ENCODE measurements around the gene ZNF665.
"Not testable (repeated sequence)": the region's sequence is repeated elsewhere in the genome, so short reads cannot be mapped to it uniquely, and the experiment has no call there.

ZNF665 gene

DNA sequence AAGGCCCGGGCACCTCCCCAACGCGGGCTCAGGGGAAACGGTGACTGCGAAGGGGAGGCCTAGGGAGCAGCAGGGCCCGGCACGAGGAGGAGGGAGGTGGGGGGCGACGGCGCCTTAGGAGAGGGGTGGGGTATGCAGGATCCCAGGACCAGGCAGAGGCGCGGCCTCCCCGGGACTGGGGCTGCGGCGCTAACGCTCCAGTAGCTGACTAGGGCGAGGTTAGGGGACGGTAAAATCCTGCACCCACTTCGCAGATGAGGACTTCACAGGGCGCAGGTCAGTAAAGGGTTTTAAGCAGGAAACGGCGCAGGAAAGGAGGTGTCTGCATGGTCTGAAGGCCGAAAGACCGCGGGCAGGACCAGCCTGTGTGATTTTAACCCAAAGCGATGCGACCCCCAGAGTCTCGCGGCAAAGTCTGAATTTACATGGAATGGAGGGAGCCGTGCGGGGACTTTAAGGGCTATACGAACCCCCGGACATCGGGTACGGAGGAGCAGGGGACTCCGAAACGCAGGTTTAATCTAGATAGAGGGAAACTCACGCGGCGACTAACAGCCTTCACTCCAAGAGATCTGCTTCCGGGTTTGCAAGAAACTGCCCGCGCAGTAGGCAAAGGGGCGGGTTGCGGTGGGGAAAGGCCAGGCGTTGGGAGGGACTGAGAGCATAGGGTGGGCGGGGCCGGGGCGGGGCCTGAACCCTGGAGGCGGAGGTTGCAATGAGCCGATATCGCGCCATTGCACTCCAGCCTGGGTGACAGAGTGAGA, at the start of gene ZNF665:
TSS of gene ZNF665 (minus strand) at position 588 of the 764 bp plus-strand sequence. CDS start 10,460 bp downstream, outside the sequence.
- Mint-ChIP-seq H3K4me3 (peak within 1 kb of the TSS; percentile 88), H3K27ac (peak within 1 kb of the TSS; percentile 78), H3K4me1 (ENCODE audit: low read depth) (peaks cover 45% of the 10 kb centered on the region), H3K27me3 (no peaks in the 10 kb centered on the region), H3K36me3 (ENCODE audit: low read depth) (peaks cover 49% of the 10 kb centered on the region), H3K9me3 (peaks cover 28% of the 10 kb centered on the region)

DNA sequence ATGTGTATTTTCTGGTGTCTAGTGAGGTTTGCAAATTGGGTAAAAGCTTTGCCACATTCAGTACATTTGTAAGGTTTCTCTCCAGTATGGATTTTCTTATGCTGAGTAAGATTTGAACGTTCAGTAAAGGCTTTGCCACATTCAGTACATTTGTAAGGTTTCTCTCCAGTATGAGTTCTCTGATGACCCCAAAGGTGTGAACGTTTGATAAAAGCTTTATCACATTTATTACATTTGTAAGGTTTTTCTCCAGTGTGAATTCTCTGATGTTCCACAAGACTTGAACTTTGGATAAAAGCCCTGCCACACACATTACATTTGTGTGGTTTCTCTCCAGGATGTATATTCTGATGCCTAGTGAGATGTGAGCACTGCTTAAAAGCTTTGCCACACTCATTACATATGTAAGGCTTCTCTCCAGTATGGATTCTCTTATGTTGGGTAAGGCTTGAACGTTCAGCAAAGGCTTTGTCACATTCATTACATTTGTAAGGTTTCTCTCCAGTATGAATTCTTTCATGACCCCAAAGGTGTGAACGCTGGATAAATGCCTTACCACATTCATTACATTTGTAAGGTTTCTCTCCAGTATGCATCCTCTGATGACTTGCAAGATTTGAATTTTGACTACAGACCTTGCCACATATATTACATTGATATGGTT, 44.1 kb upstream of the ZNF665 start:
- no peaks in the 10 kb centered on the region for H3K4me1 Mint-ChIP-seq (ENCODE audit: low read depth)
- peaks cover 61% of the 10 kb centered on the region for H3K9me3 Mint-ChIP-seq
- no peaks in the 10 kb centered on the region for H3K27me3 Mint-ChIP-seq
- no peak overlapping the region for H3K4me3 Mint-ChIP-seq
- H3K36me3 Mint-ChIP-seq (ENCODE audit: low read depth): peaks cover 62% of the 10 kb centered on the region
- no peak overlapping the region for H3K27ac Mint-ChIP-seq

DNA sequence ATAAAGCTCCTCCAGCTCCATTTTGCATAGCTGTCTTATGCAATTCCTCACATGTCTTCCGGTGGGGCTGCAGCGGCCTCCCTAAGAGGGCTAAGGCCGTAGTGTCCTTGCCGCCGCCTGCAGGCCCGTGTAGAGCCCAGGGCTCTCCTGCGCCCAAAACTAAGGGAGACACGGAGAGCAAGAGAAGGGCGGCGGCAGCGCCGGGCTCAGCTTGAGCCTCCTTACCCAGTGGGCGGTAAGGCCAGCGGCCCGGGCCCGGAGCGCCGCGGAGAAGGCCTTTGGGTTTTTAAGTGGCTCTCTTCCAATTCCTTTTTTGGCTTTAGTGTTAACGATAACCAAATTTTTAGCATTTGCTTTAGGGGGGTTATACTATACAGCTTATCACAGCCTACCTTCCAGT, 31.4 kb upstream of the ZNF665 start:
- Mint-ChIP-seq H3K9me3 (peaks cover 39% of the 10 kb centered on the region), H3K4me3 (no peak overlapping the region), H3K36me3 (ENCODE audit: low read depth) (peaks cover 40% of the 10 kb centered on the region), H3K27me3 (no peaks in the 10 kb centered on the region), H3K27ac (no peak overlapping the region), H3K4me1 (ENCODE audit: low read depth) (no peaks in the 10 kb centered on the region)

DNA sequence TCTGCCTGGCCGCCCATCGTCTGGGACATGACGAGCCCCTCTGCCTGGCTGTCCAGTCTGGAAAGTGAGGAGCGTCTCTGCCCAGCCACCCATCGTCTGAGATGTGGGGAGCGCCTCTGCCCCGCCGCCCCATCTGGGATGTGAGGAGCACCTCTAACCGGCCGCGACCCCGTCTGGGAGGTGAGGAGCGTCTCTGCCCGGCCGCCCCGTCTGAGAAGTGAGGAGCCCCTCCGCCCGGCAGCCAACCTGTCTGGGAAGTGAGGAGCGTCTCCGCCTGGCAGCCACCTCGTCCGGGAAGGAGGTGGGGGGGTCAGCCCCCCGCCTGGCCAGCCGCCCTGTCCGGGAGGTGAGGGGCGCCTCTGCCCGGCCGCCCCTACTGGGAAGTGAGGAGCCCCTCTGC, 29.6 kb upstream of the ZNF665 start:
- H3K9me3 Mint-ChIP-seq: peaks cover 43% of the 10 kb centered on the region
- peaks cover 45% of the 10 kb centered on the region for H3K36me3 Mint-ChIP-seq (ENCODE audit: low read depth)
- not testable (repeated sequence) for H3K4me1 Mint-ChIP-seq (ENCODE audit: low read depth); H3K4me3 Mint-ChIP-seq; H3K27me3 Mint-ChIP-seq; H3K27ac Mint-ChIP-seq

DNA sequence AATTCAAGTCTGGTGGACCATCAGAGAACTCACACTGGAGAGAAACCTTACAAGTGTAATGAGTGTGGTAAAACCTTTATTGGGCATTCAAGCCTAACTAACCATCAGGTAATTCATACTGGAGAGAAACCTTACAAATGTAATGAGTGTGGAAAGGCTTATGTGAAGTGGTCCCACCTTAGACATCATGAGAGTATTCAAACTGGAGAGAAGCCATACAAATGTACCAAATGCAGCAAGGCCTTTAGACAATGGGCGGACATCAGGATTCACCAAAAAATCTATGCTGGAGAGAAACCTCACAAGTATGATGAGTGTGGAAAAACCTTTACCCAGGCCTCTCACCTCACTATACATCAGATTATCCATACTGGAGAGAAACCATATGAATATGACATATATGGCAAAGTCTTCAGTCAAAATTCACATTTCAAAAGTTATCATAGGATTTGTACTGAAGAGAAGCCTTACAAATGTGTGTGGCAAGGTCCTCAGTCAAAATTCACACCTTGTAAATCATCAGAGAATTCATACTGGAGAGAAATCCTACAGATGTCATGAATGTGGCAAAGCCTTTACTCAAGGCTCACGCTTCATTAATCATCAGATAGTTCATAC, 19.7 kb upstream of the ZNF665 start:
- Mint-ChIP-seq H3K36me3 (ENCODE audit: low read depth) (peaks cover 75% of the 10 kb centered on the region), H3K4me1 (ENCODE audit: low read depth) (no peaks in the 10 kb centered on the region), H3K4me3 (no peak overlapping the region), H3K27ac (no peak overlapping the region), H3K9me3 (peaks cover 58% of the 10 kb centered on the region), H3K27me3 (no peaks in the 10 kb centered on the region)

DNA sequence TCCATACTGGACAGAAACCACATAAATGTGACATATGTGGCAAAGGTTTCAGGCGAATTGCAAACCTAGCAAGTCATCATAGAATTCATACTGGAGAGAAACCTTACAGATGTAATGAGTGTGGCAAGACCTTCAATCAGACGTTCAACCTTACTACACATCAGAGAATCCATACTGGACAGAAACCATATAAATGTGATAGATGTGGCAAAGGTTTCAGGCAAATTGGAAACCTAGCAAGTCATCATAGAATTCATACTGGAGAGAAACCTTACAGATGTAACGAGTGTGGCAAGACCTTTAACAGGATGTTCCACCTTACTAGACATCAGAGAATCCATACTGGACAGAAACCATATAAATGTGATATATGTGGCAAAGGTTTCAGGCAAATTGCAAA, 18.4 kb upstream of the ZNF665 start:
- H3K27ac Mint-ChIP-seq; H3K4me1 Mint-ChIP-seq (ENCODE audit: low read depth); H3K27me3 Mint-ChIP-seq; H3K4me3 Mint-ChIP-seq: not testable (repeated sequence)
- Mint-ChIP-seq H3K36me3 (ENCODE audit: low read depth) (peaks cover 86% of the 10 kb centered on the region), H3K9me3 (peaks cover 64% of the 10 kb centered on the region)

DNA sequence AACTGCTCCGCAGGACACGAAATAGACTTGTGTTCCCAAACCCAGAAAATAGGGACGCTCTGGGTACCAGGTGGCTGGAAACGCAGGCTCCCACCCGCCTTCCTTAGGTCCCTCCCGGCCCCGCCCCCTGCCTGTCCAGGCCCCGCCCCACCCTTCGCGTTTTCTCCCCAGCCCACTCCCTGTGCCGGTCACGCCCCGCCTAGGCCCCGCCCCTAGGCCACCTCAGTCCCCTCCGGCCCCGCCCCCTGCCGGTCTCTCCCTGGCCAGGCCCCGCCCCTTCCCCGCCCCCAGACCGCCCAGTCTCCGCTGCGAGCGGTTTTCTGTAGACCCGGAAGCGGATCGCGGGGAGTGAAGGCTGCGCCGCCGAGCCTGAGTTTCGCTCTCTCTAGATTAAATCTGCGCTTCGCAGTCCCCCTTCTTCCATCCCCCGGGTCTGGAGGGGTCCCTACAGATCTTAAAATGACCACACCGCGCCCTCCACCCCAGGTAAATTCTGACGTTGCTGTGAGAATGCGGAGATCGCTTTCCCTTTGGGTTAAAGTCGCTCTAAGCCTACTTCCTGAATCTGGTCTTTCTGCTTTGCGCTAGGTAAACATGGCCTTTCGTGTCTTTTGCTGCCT, 3.7 kb upstream of the ZNF665 start:
- H3K4me1 Mint-ChIP-seq (ENCODE audit: low read depth): peaks cover 48% of the 10 kb centered on the region
- peaks cover 41% of the 10 kb centered on the region for H3K9me3 Mint-ChIP-seq

DNA sequence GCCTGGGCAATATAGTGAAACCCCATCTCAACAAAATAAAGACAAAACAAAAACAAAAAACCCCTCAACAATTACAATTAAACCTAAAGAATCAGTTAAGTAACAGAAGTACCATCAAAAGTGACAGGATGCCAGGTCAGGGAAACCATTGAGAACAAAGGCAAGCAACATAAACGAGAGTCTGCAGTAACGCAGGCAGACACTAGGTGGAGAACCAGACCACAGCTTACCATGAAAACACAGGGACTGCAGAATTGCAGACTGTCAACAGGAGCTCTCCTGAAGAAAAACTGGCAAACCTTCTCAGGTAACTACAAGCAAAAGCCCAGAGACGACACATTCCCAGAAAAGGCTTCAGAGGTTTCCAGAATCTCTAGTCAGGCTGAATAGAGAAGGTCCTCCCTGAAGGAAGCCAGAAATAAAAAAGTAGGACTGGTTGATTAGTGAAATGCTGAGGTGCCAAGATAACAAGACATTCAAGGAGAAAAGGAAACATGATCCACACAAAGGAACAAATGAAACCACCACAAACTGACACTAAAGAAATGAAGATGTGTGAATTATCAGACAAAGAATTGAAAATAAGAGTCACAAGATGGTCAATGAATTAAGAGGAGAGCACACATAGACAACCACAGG, 2.2 kb upstream of the ZNF665 start:
- H3K27ac Mint-ChIP-seq: no peak overlapping the region
- H3K4me1 Mint-ChIP-seq (ENCODE audit: low read depth): peaks cover 48% of the 10 kb centered on the region
- no peaks in the 10 kb centered on the region for H3K27me3 Mint-ChIP-seq
- peaks cover 55% of the 10 kb centered on the region for H3K36me3 Mint-ChIP-seq (ENCODE audit: low read depth)
- peak overlapping the region; percentile 2 for H3K4me3 Mint-ChIP-seq
- peaks cover 35% of the 10 kb centered on the region for H3K9me3 Mint-ChIP-seq

More for the DNA sequence above, 3.7 kb upstream of the ZNF665 start:
- Mint-ChIP-seq H3K4me3 (peak overlapping the region; percentile 88), H3K36me3 (ENCODE audit: low read depth) (peaks cover 55% of the 10 kb centered on the region), H3K27ac (peak overlapping the region; percentile 87), H3K27me3 (no peaks in the 10 kb centered on the region)

DNA sequence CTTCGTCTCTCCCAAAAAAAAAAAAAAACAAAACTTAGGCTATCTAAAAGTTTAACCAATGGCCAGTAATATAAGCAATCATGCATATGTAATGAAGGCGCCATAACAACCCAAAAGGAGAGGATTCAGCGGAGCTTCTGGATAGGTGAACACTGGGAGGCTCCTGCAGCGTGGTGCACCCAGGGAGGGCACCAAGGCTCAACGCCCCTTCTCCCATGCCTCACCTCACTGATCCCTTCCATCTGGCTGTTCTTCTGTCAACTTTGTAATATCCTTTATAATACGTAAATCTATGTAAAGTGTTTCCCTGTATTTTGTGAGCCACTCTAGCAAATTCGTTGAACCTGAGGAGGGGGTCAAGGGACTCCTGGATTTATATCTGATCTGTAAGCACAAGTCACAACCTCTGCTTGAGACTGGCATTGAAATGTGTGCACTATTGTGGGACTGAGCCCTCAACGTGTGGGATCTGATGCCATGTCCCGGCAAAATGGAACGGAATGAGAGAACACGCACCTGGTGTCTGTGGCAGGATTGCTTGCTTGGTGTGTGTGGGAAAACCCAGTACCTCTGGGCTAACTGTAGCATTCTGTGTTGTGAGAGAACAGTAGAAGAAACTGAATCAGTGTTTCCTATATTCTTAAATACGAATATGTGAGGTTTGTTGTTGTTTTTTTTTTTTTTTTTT, 521 bp upstream of the ZNF665 start:
- Mint-ChIP-seq H3K27ac (no peak overlapping the region), H3K36me3 (ENCODE audit: low read depth) (peaks cover 49% of the 10 kb centered on the region), H3K4me1 (ENCODE audit: low read depth) (peaks cover 48% of the 10 kb centered on the region), H3K9me3 (peaks cover 28% of the 10 kb centered on the region), H3K27me3 (no peaks in the 10 kb centered on the region), H3K4me3 (peak overlapping the region; percentile 88)

DNA sequence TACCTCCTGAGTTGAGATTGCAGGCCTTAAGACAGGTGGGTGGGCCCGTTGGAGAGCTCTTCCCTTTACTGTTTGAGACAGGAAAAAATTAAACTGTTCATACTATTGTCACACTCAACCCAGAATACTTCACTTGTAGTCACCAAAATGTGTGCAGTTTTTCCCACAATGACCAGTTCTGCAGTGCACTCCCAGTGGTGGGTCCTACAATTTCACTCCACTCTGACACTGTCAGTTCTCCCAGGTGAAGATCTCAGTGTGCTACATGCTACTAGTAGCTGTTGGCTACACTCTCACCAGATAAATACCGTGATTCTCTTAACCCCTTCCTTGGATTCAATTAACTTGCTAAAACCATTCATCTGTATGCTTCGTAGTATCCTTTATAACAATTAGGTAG, 2.9 kb downstream of the ZNF665 start:
- Mint-ChIP-seq H3K27me3 (no peaks in the 10 kb centered on the region), H3K4me3 (no peak overlapping the region), H3K36me3 (ENCODE audit: low read depth) (peaks cover 48% of the 10 kb centered on the region), H3K9me3 (peaks cover 24% of the 10 kb centered on the region), H3K27ac (no peak overlapping the region), H3K4me1 (ENCODE audit: low read depth) (peaks cover 23% of the 10 kb centered on the region)

DNA sequence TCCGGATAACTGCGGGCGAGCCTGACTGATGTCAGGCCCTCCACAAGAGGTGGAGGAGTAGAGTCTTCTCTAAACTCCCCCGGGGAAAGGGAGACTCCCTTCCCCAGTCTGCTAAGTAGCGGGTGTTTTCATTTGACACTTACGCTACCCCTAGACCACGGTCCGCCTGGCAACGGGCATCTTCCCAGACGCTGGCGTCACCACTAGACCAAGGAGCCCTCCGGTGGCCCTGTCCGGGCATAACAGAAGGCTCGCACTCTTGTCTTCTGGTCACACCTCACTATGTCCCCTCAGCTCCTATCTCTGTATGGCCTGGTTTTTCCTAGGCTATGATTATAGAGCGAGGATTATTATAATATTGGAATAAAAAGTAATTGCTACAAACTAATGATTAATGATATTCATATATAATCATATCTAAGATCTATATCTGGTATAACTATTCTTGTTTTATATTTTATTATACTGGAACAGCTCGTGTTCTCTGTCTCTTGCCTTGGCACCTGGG, 3.4 kb downstream of the ZNF665 start:
- H3K27ac Mint-ChIP-seq, H3K27me3 Mint-ChIP-seq, H3K4me3 Mint-ChIP-seq: not testable (repeated sequence)
- Mint-ChIP-seq H3K4me1 (ENCODE audit: low read depth) (peaks cover 20% of the 10 kb centered on the region), H3K9me3 (peaks cover 26% of the 10 kb centered on the region), H3K36me3 (ENCODE audit: low read depth) (peaks cover 45% of the 10 kb centered on the region)

DNA sequence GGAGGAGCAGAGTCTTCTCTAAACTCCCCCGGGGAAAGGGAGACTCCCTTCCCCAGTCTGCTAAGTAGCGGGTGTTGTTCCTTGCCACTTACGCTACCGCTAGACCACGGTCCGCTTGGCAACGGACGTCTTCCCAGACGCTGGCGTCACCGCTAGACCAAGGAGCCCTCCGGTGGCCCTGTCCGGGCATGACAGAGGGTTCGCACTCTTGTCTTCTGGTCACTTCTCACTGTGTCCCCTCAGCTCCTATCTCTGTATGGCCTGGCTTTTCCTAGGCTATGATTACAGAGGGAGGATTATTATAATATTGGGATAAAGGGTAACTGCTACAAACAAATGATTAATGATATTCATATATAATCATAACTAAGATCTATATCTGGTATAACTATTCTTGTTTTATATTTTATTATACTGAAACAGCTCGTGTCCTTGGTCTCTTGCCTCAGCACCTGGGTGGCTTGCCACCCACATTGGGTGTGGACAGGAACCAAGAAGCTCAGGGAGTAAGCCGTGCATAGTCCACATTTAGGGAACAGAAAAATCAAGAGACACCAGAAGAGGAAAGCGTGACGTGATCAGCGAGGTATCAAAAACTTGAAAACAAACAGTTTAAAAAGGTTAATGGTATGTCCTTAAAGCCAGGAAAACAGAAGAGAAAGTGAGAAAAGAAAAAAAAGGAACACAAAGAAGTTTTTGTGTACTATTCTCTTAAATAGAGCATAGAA, 7.8 kb downstream of the ZNF665 start:
- H3K9me3 Mint-ChIP-seq: peaks cover 24% of the 10 kb centered on the region
- not testable (repeated sequence) for H3K4me1 Mint-ChIP-seq (ENCODE audit: low read depth); H3K4me3 Mint-ChIP-seq; H3K27me3 Mint-ChIP-seq; H3K27ac Mint-ChIP-seq
- H3K36me3 Mint-ChIP-seq (ENCODE audit: low read depth): peaks cover 48% of the 10 kb centered on the region

DNA sequence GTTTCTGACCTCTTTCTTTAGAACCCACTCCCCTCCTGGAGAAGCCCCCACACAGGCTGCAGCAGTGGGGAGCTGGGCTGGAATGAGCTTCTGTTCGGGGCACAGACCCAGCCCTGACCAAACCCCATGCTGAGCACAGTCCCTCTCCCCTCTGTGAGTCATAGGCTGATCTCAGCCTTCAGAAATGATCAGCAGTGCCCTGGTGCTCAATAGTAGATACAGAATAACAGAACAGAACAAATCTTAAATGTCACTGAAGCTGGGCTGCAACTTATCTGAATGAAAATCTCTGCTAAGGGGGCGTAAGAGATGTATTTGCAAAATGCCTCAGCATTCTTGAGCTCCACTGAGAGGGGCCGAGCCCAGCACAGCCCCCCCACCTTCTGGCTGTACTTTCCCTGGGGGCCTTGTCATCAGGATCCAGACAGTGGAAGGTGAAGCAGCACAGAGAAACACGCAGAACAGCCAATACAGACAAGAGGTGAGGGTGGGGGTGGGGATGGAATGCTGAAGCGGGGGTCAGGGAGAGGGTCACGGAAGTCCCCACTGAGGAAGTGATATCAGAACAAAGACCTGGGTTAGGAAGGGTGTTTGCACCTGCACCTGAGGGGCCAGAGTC, 9.9 kb downstream of the ZNF665 start:
- H3K27ac Mint-ChIP-seq: no peak overlapping the region
- peaks cover 26% of the 10 kb centered on the region for H3K9me3 Mint-ChIP-seq
- H3K36me3 Mint-ChIP-seq (ENCODE audit: low read depth): peaks cover 52% of the 10 kb centered on the region
- no peaks in the 10 kb centered on the region for H3K4me1 Mint-ChIP-seq (ENCODE audit: low read depth)
- no peak overlapping the region for H3K4me3 Mint-ChIP-seq
- H3K27me3 Mint-ChIP-seq: no peaks in the 10 kb centered on the region
